ENCODE results near the gene SLC38A8. TPM values are rescaled to one million over a fixed set of nuclear protein-coding genes. Genes with fewer than 3 reads are reported as not detected.
A peak's percentile ranks its signal among the peaks of the same experiment; 100 is the strongest.

Gene SLC38A8
- total RNA-seq, 4 donors from 2014 or later: not detected

DNA sequence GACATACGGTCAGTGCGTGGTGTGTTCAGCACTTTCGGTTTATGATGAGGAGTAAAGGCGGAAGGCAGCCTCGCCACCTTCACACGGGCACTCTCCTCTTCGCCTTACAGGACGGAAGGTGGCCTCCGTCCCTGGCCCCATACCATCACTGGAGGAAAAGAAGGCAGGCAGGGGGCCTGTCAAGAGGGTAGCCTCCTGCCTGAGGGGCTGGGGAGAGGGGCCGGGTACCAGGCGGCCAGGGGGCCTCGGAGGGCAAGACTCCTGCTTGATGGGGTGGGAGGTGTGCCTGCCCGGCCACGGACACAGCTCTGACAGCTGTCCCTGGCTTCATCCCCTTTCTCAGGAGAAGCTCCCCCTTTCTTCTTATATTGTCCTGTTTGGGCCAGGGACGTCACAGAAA is 15.6 kb upstream of the SLC38A8 start:
- Histone ChIP-seq H3K36me3 (peaks cover 0 to 97% (median 0%) of the 10 kb centered on the region in 3 donors), H3K4me1 (no peaks in the 10 kb centered on the region), H3K9me3 (no peaks in the 10 kb centered on the region), H3K27ac (no peak overlapping the region), H3K27me3 (no peaks in the 10 kb centered on the region), H3K4me3 (no peak overlapping the region)
- peak in 2 of 3 donors; percentile 20 to 35 for DNase-seq
- TF ChIP-seq POLR2A (IDR thresholded peaks at IDR 0.05): no peak
- TF ChIP-seq, protein P1, sequence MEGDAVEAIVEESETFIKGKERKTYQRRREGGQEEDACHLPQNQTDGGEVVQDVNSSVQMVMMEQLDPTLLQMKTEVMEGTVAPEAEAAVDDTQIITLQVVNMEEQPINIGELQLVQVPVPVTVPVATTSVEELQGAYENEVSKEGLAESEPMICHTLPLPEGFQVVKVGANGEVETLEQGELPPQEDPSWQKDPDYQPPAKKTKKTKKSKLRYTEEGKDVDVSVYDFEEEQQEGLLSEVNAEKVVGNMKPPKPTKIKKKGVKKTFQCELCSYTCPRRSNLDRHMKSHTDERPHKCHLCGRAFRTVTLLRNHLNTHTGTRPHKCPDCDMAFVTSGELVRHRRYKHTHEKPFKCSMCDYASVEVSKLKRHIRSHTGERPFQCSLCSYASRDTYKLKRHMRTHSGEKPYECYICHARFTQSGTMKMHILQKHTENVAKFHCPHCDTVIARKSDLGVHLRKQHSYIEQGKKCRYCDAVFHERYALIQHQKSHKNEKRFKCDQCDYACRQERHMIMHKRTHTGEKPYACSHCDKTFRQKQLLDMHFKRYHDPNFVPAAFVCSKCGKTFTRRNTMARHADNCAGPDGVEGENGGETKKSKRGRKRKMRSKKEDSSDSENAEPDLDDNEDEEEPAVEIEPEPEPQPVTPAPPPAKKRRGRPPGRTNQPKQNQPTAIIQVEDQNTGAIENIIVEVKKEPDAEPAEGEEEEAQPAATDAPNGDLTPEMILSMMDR (IDR thresholded peaks at IDR 0.05): no peak

DNA sequence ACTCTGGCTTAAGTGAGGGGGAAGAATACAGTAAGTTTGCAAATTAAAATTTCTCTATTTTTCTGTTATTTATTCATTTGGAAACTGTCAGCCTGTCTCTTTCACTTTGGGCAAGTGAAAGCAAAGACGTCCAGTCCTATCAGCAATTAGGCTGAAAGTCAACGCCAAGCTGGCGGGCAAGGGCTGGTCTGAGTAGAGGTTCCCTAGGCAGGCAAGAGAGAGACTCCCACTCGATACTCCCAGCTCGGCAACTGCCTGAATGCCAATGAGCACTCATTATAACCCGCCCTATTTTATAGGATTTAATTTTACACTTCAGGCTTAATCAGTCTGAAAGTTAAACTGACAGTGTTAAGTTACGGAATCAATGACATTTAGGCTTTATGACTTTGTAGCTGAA is 14.3 kb upstream of the SLC38A8 start:
- H3K4me1 ChIP-seq: no peaks in the 10 kb centered on the region
- no peak for TF ChIP-seq POLR2A (IDR thresholded peaks at IDR 0.05)
- TF ChIP-seq, protein P1 (IDR thresholded peaks at IDR 0.05): no peak
- peak in 1 of 3 donors; percentile 10 for DNase-seq
- no peak overlapping the region for H3K4me3 ChIP-seq
- H3K27me3 ChIP-seq: no peaks in the 10 kb centered on the region
- no peaks in the 10 kb centered on the region for H3K9me3 ChIP-seq
- H3K27ac ChIP-seq: no peak overlapping the region
- H3K36me3 ChIP-seq: peaks cover 0 to 85% (median 0%) of the 10 kb centered on the region in 3 donors

DNA sequence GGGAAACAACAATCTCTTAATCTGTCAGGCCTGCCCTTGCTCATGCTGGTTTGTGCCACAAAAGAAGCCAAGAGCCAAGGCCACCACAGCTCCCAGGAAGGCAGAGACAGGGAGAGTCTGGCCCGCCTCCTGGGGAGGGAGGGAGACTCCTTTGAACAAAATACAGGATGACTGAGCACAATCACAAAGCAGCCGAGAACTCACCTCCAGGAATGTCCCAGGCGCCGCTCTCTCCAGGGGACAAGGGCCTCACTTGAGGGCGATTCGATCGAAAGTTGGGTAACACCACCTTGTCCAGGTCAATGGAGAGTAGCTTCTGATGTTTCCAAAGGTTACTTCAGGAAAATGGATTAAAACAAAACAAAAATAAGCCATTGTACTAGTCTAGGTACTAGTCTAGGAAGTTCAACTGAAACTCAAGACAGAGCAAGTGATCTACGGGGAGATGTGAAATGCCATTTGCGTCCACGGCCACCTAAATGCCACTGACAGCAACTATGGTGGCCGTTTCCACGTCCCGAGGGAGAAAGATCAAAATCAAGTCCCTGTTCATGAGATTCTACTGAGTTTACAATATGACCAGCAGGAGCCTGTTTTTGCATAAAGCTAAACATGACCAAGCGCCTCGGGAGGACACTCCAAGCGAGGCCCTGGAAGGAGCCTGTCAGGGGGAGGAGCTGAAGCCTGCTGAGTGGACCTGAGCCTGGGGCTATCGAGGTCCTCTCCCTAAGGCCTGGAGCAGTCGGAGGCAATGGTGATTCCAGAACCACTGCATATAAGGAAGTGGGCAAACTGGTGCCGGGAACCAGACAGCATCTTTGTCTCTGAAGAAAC is 13.4 kb upstream of the SLC38A8 start:
- H3K27ac ChIP-seq: no peak overlapping the region
- TF ChIP-seq, protein P1 (IDR thresholded peaks at IDR 0.05): no peak
- H3K9me3 ChIP-seq: no peaks in the 10 kb centered on the region
- H3K4me3 ChIP-seq: no peak overlapping the region
- H3K4me1 ChIP-seq: no peaks in the 10 kb centered on the region
- H3K36me3 ChIP-seq: peaks cover 0 to 75% (median 0%) of the 10 kb centered on the region in 3 donors
- H3K27me3 ChIP-seq: no peaks in the 10 kb centered on the region
- peak in 2 of 3 donors; percentile 34 to 37 for DNase-seq

DNA sequence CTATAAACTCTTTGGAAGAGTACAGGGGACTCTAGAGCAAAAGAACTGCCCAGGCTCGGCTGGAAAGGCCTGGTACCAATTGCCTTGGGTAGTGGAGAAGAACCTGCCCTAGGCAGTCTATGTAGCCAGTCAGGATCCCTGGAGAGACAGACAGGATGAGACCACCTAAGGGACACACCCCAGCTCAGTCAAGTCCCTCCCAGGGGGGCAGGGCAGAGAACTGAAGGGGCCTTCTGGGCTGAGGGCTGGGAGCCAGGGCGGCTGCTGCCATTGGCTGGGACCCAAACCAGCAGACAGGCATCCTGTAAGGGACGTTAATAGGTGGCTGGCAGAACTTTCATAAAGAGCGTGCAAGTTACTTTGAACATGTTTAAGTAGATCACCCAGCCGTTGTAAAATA is 12.8 kb upstream of the SLC38A8 start:
- peak in 2 of 3 donors; percentile 8 to 16 for DNase-seq
- Histone ChIP-seq H3K27me3 (no peaks in the 10 kb centered on the region), H3K27ac (no peak overlapping the region), H3K4me3 (no peak overlapping the region), H3K36me3 (peaks cover 0 to 69% (median 0%) of the 10 kb centered on the region in 3 donors), H3K4me1 (no peaks in the 10 kb centered on the region), H3K9me3 (no peaks in the 10 kb centered on the region)
- no peak for TF ChIP-seq POLR2A (IDR thresholded peaks at IDR 0.05)
- TF ChIP-seq, protein P1 (IDR thresholded peaks at IDR 0.05): no peak

DNA sequence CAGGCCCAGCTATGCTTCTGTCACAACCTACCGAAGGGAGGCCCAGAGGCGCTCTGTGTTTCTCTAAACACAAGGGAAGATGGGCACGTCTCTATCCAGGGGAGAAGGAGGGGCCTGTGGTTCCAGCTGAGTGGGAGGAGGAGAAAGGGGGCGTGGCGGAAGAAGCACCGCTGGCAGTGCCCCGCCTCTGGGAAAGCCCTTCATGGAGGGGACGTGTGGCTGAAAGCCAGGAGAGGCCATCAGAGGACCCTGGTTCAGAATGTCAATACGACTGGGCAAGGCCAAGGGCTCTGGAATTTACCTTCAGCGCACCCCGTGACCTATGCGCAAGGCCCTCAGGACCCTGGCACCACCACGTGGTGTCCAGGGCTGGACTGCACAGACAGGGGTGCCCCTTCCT is 12.3 kb upstream of the SLC38A8 start:
- peak in 2 of 3 donors; percentile 25 to 31 for DNase-seq
- Histone ChIP-seq H3K27me3 (no peaks in the 10 kb centered on the region), H3K27ac (no peak overlapping the region), H3K9me3 (no peaks in the 10 kb centered on the region), H3K4me3 (no peak overlapping the region), H3K36me3 (peaks cover 0 to 64% (median 0%) of the 10 kb centered on the region in 3 donors), H3K4me1 (no peaks in the 10 kb centered on the region)
- no peak for TF ChIP-seq POLR2A (IDR thresholded peaks at IDR 0.05)
- TF ChIP-seq, protein P1 (IDR thresholded peaks at IDR 0.05): no peak

All from Peyer's patch (tissue), 4 donors.